ENCODE measurements around the gene AUTS2.

DNA sequence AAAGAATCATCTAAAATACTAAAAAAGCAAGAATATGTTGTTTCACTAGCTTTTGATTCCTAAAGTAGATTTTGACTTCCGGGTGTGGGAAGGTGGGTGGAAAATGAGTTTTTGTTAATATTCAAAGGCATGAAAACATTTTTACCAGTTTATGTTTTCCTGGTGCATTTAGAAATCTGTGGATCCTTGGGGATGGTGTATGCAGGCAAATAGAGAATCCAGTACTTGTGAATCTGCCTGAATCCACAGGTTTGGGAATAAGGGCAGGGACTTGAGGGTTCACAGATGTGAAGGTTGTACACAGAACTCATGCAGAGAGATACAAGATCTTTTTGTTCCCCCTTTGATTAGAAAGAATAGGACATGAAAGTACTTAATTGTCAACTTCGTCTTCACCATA lies 22.4 kb downstream of the AUTS2 start:
- TF ChIP-seq TAF1 (IDR thresholded peaks at IDR 0.05; ENCODE audit: low read depth, low read length) (no peak), POLR2AphosphoS5 (IDR thresholded peaks at IDR 0.05; ENCODE audit: low read depth, low read length) (no peak)

All from GM12891 (cell line).